K562 (cell line): ENCODE results near the gene RGS14. TPM values are rescaled to one million over a fixed set of nuclear protein-coding genes. Genes with fewer than 3 reads are reported as not detected.

Experiments
- ARID1B ChIP-seq: fragments of 450-650 bp; IDR thresholded peaks from 2 replicates; pipeline ENCODE4 v1.6.1; 2016; ENCODE audit warnings: antibody characterized with exemption, mild to moderate bottlenecking, inconsistent platforms
- CBX1 ChIP-seq: sonication (generic); IDR thresholded peaks from 2 replicates; pipeline ENCODE4 v1.6.1; 2016; ENCODE audit warnings: antibody characterized with exemption, low read depth, mild to moderate bottlenecking
- CC2D1A ChIP-seq: fragments of 450-650 bp; IDR thresholded peaks from 2 replicates; pipeline ENCODE4 v1.6.1; 2017; ENCODE audit warnings: mild to moderate bottlenecking
- CREB3L1 ChIP-seq: fragments of 450-650 bp; IDR thresholded peaks from 2 replicates; pipeline ENCODE4 v1.6.1; 2014; ENCODE audit warnings: low read depth, mild to moderate bottlenecking, moderate library complexity, borderline replicate concordance
- CUX1 ChIP-seq: fragments of 200-800 bp; sonication (Bioruptor generic); IDR thresholded peaks from 2 replicates; pipeline ENCODE4 v1.6.1; 2016; ENCODE audit warnings: missing genetic modification characterization, missing compliant biosample characterization
- DMBX1 ChIP-seq: fragments of 250-450 bp; sonication (Bioruptor Pico); IDR thresholded peaks from 2 replicates; pipeline ENCODE4 v1.8.0; 2022; ENCODE audit warnings: inconsistent platforms, mild to moderate bottlenecking, moderate library complexity, borderline replicate concordance
- GTF2E2 ChIP-seq: fragments of 200-800 bp; sonication (Bioruptor generic); IDR thresholded peaks from 2 replicates; pipeline ENCODE4 v1.6.1; 2016; ENCODE audit warnings: missing genetic modification characterization, missing compliant biosample characterization
- HLTF ChIP-seq: fragments of 450-650 bp; IDR thresholded peaks from 2 replicates; pipeline ENCODE4 v1.6.1; 2016
- KAT7 ChIP-seq: sonication (generic); formaldehyde crosslinking; IDR thresholded peaks from 2 replicates; pipeline ENCODE4 v1.8.0; 2022; ENCODE audit warnings: missing genetic modification reagents, mild to moderate bottlenecking, borderline replicate concordance
- MAZ ChIP-seq, 2 experiments: fragments of 450-650 bp in 1 of 2; sonication (generic) in 1 of 2; formaldehyde crosslinking; IDR thresholded peaks in 1 of 2; conservative IDR thresholded peaks in 1 of 2; 2 replicates each; pipeline versions ENCODE4 v1.4.0 to v1.5.0; 2020; ENCODE audit warnings: mild to moderate bottlenecking in 1 of 2, missing genetic modification reagents in 1 of 2
- MNT ChIP-seq, 2 experiments: fragments of 450-650 bp; conservative IDR thresholded peaks; 2 replicates each; pipeline ENCODE4 v1.6.1; 2017; ENCODE audit warnings: mild to moderate bottlenecking in 2 of 2, moderate library complexity in 2 of 2
- MTA2 ChIP-seq: fragments of 450-650 bp; IDR thresholded peaks from 2 replicates; pipeline ENCODE4 v1.6.1; 2016; ENCODE audit warnings: low read depth
- NFE2 ChIP-seq: IDR thresholded peaks from 2 replicates; pipeline ENCODE4 v1.6.1; 2014; ENCODE audit warnings: antibody characterized with exemption, low read depth
- SRSF7 ChIP-seq: fragments of 200-400 bp; formaldehyde crosslinking; optimal IDR thresholded peaks from 2 replicates; pipeline ENCODE3; 2017; ENCODE audit warnings: mild to moderate bottlenecking, low read depth, low read length
- STAT6 ChIP-seq: sonication (generic); formaldehyde crosslinking; IDR thresholded peaks from 2 replicates; pipeline ENCODE4 v1.8.1; 2023; ENCODE audit warnings: mild to moderate bottlenecking, missing genetic modification reagents
- polyA plus RNA-seq, 8 experiments: library from polyadenylated mRNA; depleted of rRNA in 4 of 8; stranded (reverse) in 5 of 8; unstranded in 3 of 8; fragments of >200 nt; fragmentation: Nextera tagmentation in 2 of 8; fragmentation: Illumina TruSeq in 1 of 8; extraction: Ambion mirVana in 2 of 8; extraction: Trizol in 1 of 8; gene quantifications; 2 replicates each; pipeline versions ENCODE4 v1.2.1 to v1.2.3, GENCODE V29; 2011 to 2014; ENCODE audit warnings: inconsistent platforms in 1 of 8, missing spikeins in 1 of 8
- total RNA-seq, 7 experiments: library from RNA; depleted of rRNA in 6 of 7; stranded (reverse); fragments of >200 nt in 6 of 7; fragmentation: Illumina TruSeq in 2 of 7; extraction: Trizol in 2 of 7; gene quantifications; 2 replicates each; pipeline versions ENCODE4 v1.2.1 to v1.2.3, GENCODE V29; 2011 to 2021; ENCODE audit warnings: low replicate concordance in 1 of 7

Gene RGS14
- total and polyA plus RNA-seq, 9 of the 15 experiments (the other 6 are each of a cell fraction or from before 2014, with no cell fraction given), result 0.28 to 75.9 (median 34.5) TPM

GRCh38 chr5:177378884-177379883 lies 21.5 kb downstream of the RGS14 start (continued):
- TF ChIP-seq DMBX1 (CRISPR knock-in tag) (peak; percentile 76), CBX1 (no peak), GTF2E2 (tag) (no peak; the same call in 1 of the 2 replicates), CUX1 (CRISPR knock-in tag) (peak; percentile 91), MNT (conservative IDR thresholded peaks at IDR 0.05) (peak in 1 of 2 experiments; percentile 54), STAT6 (CRISPR knock-in tag) (no peak), HLTF (peak; percentile 96), CC2D1A (peak; percentile 27; the same call in 1 of the 2 replicates), MAZ (CRISPR knock-in tag; conservative IDR thresholded peaks at IDR 0.05 in 1 of 2, IDR thresholded peaks at IDR 0.05 in 1 of 2) (peak in 1 of 2 experiments; percentile 18; a peak in 1 of 4 replicates), ARID1B (peak; percentile 69), CREB3L1 (0 out of 2 replicates have a peak, but pooled peaks have one; percentile 29), MTA2 (peak; percentile 64), KAT7 (CRISPR knock-in tag) (peak; percentile 85; the same call in 1 of the 2 replicates), SRSF7 (no peak), NFE2 (peak; percentile 98)
